Neural cell (in vitro differentiated cells): ENCODE measurements around the gene KRT6A.

Experiments
- EZH2 ChIP-seq: fragments of 200-600, 300-800 bp; shearing (Covaris generic), sonication (generic); IDR thresholded peaks from 2 replicates; pipeline ENCODE4 v1.6.1; 2014; ENCODE audit warnings: antibody characterized with exemption, low read length, borderline replicate concordance, mild to moderate bottlenecking; ENCODE audit not compliant: insufficient read depth, poor library complexity, severe bottlenecking
- POLR2AphosphoS5 ChIP-seq: IDR thresholded peaks from 2 replicates; pipeline ENCODE4 v1.6.1; 2012
- RAD21 ChIP-seq: fragments of 450-650 bp; conservative IDR thresholded peaks from 2 replicates; pipeline ENCODE4 v1.6.1; 2014; ENCODE audit warnings: antibody characterized with exemption, mild to moderate bottlenecking, moderate library complexity
- TF ChIP-seq, protein P1 (sequence below): IDR thresholded peaks from 2 replicates; pipeline ENCODE4 v1.6.1; 2012; ENCODE audit warnings: borderline replicate concordance
- TF ChIP-seq, protein P2 (sequence below): fragments of 450-650 bp; IDR thresholded peaks from 2 replicates; pipeline ENCODE4 v1.5.1; 2014; ENCODE audit warnings: antibody characterized with exemption, mild to moderate bottlenecking, moderate library complexity; ENCODE audit not compliant: poor library complexity, severe bottlenecking

DNA sequence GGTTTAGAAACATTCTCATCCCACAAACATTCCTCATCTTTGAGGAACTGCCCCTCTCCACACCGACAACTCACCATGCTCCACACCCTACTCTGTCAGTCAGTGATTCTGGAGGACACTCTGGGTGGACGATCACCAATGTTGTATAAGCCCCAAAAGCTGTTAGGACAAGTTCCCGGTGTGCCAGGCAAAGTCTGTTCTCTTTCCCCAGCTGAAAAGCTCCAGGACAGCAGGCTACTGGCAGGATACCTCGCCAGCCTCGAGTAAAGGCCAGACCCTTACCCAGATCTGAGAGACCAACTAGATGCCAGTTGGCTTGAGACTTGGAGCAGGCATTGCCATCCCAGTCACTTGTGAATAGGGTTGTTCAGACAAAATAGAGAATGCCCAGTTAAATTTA, 15.2 kb upstream of the KRT6A start:
- TF ChIP-seq, protein P1, sequence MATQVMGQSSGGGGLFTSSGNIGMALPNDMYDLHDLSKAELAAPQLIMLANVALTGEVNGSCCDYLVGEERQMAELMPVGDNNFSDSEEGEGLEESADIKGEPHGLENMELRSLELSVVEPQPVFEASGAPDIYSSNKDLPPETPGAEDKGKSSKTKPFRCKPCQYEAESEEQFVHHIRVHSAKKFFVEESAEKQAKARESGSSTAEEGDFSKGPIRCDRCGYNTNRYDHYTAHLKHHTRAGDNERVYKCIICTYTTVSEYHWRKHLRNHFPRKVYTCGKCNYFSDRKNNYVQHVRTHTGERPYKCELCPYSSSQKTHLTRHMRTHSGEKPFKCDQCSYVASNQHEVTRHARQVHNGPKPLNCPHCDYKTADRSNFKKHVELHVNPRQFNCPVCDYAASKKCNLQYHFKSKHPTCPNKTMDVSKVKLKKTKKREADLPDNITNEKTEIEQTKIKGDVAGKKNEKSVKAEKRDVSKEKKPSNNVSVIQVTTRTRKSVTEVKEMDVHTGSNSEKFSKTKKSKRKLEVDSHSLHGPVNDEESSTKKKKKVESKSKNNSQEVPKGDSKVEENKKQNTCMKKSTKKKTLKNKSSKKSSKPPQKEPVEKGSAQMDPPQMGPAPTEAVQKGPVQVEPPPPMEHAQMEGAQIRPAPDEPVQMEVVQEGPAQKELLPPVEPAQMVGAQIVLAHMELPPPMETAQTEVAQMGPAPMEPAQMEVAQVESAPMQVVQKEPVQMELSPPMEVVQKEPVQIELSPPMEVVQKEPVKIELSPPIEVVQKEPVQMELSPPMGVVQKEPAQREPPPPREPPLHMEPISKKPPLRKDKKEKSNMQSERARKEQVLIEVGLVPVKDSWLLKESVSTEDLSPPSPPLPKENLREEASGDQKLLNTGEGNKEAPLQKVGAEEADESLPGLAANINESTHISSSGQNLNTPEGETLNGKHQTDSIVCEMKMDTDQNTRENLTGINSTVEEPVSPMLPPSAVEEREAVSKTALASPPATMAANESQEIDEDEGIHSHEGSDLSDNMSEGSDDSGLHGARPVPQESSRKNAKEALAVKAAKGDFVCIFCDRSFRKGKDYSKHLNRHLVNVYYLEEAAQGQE: no peak
- TF ChIP-seq, protein P2, sequence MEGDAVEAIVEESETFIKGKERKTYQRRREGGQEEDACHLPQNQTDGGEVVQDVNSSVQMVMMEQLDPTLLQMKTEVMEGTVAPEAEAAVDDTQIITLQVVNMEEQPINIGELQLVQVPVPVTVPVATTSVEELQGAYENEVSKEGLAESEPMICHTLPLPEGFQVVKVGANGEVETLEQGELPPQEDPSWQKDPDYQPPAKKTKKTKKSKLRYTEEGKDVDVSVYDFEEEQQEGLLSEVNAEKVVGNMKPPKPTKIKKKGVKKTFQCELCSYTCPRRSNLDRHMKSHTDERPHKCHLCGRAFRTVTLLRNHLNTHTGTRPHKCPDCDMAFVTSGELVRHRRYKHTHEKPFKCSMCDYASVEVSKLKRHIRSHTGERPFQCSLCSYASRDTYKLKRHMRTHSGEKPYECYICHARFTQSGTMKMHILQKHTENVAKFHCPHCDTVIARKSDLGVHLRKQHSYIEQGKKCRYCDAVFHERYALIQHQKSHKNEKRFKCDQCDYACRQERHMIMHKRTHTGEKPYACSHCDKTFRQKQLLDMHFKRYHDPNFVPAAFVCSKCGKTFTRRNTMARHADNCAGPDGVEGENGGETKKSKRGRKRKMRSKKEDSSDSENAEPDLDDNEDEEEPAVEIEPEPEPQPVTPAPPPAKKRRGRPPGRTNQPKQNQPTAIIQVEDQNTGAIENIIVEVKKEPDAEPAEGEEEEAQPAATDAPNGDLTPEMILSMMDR: no peak
- TF ChIP-seq POLR2AphosphoS5 (no peak), EZH2 (no peak), RAD21 (no peak)
